BJ (cell line): ENCODE measurements around the gene SMYD3. TPM values are rescaled to one million over a fixed set of nuclear protein-coding genes. Genes with fewer than 3 reads are reported as not detected.
A peak's percentile ranks its signal among the peaks of the same experiment; 100 is the strongest.

Experiments used
- CTCF ChIA-PET: fragments of 350-600 bp; formaldehyde crosslinking; extraction: SDS; loops from one replicate; lab custom pipeline; 2021; ENCODE audit warnings: antibody characterized with exemption, inconsistent platforms; lab: Yijun Ruan, JAX
- POLR2A ChIA-PET: fragments of 300-600 bp; sonication (Branson Sonifier 250); formaldehyde crosslinking; extraction: SDS; loops from one replicate; lab custom pipeline; 2021; ENCODE audit warnings: antibody characterized with exemption; lab: Charles Lee
- DNase-seq: peaks from one replicate; pipeline ENCODE4 v3.0.0-alpha.2; 2011; ENCODE audit warnings: low read depth
- H3K27me3 ChIP-seq: 2 replicates; pipeline ENCODE4 v1.6.0; 2011; ENCODE audit warnings: low read length; ENCODE audit not compliant: control insufficient read depth, insufficient read depth
- H3K36me3 ChIP-seq: 2 replicates; pipeline ENCODE4 v1.5.1; 2011; ENCODE audit warnings: low read length; ENCODE audit not compliant: control insufficient read depth, insufficient read depth
- H3K4me3 ChIP-seq: 2 replicates; pipeline ENCODE4 v1.5.1; 2011; ENCODE audit warnings: low read depth, mild to moderate bottlenecking, control low read depth, low read length
- CTCF ChIP-seq: IDR thresholded peaks from 2 replicates; pipeline ENCODE4 v1.5.1; 2011; ENCODE audit warnings: low read depth, mild to moderate bottlenecking, control low read depth, inconsistent platforms, low read length, moderate library complexity; ENCODE audit not compliant: insufficient read depth
- polyA plus RNA-seq: library from polyadenylated mRNA; depleted of rRNA; stranded (reverse); fragments of >200 nt; gene quantifications from 2 replicates; pipeline ENCODE4 v1.2.3, GENCODE V29; 2011

Gene SMYD3
- polyA plus RNA-seq, 1 experiment = 26.1 TPM

GRCh38 chr1:246512230-246512629, 5.2 kb upstream of the SMYD3 start:
- POLR2A ChIA-PET = no interaction called here
- Histone ChIP-seq H3K27me3 (no peaks in the 10 kb centered on the region), H3K4me3 (no peak overlapping the region), H3K36me3 (no peaks in the 10 kb centered on the region)
- CTCF ChIA-PET = no interaction called here
- no peak for TF ChIP-seq CTCF
- DNase-seq = no peak

DNA sequence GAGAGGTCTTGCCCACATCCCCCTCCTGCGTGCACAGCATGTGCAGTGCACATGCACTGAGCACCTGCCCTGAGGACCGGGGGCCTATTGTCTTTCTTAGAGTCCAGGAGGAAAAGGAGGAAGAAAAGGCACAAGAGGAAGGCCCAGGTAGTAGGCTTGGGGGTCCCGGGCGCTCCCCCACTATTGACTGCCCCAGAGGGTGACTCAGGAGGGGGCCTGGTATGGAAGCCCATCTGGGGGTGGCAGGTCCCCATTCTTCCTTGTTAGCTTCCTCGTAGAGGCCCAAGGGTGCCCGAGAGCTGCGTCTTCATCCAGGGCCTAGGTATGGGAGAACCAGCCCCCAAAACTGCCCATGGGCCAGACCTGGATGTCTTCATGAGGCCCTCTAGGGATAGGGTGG, 4.1 kb upstream of the SMYD3 start:
- H3K36me3 ChIP-seq = no peaks in the 10 kb centered on the region
- POLR2A ChIA-PET = no interaction called here
- no peak for DNase-seq
- H3K27me3 ChIP-seq = no peaks in the 10 kb centered on the region
- TF ChIP-seq CTCF = no peak
- no peak overlapping the region for H3K4me3 ChIP-seq
- CTCF ChIA-PET = no interaction called here

DNA sequence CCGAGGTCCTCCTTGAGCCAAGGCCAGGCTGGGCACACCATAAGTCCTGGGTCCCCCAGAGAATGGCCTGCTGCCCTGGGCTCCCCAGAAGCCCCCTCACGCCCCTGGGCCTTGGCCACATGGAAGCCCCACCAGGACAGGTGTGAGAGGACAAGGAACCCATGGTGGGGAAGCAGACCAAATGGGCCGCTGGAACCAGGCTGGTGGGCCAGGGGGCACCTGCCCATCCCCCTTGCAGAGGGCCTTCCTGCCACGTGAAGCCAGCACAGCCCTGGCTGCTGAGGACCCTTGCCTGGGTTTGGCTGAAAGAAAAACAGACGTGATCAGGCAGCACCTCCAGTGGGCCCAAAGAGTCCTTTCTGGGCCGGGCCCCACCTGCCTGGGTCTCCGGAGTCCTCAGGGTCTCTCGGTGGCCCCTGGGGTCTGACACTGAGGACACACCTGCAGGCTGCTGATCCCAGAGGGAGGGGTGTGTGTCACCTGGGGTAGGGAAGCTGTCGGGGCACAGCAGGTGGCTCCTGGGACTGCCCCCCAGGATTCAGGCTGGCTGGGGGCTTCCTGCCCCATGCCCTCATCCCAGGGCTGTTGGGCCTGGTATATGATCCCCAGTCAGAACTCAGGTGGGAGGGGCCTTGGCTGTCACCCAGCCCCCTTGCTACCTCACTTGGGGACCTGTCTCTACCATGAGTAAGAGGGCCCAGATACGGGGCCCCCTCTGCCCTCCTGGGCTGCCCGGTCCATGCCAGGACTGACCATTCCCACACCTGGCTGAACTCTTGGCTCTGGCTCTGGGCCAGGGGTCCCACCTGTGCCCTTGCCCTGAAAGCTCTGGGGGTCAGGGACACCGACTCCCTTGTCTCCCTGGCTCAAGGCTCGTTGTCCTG, 3.3 kb upstream of the SMYD3 start:
- TF ChIP-seq CTCF = no peak
- H3K4me3 ChIP-seq = no peak overlapping the region
- H3K27me3 ChIP-seq = no peaks in the 10 kb centered on the region
- CTCF ChIA-PET = interaction anchor here (0.6 kb wide), 1 partner anchor 1131 kb away, joined by 3 read pairs; no protein-coding TSS in a partner anchor
- no peak for DNase-seq
- POLR2A ChIA-PET = no interaction called here
- H3K36me3 ChIP-seq = no peaks in the 10 kb centered on the region

GRCh38 chr1:246508897-246509688, 2.0 kb upstream of the SMYD3 start:
- no peak for TF ChIP-seq CTCF
- Histone ChIP-seq H3K27me3 (no peaks in the 10 kb centered on the region), H3K4me3 (no peak overlapping the region), H3K36me3 (no peaks in the 10 kb centered on the region)
- CTCF ChIA-PET = interaction anchor here (1.2 kb wide), 1 partner anchor 11 kb away, joined by 3 read pairs; no protein-coding TSS in a partner anchor
- POLR2A ChIA-PET = no interaction called here
- DNase-seq = no peak

DNA sequence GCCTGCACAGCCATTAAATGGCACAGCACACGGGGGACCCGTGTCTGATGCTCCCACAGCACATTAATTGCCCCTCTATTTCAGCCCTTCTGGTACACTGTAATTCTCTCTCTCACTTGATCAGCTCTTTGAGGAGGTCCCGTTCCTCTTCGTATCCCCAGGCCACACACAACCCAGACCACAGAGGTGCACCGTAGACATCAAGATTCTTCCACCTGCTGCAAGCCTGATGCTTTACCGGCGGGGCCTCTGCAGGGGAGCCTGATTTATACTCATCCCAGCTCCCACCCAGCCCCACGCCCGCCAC, 759 bp downstream of the SMYD3 start:
- TF ChIP-seq CTCF = no peak

More for the DNA sequence above, 759 bp downstream of the SMYD3 start:
- Histone ChIP-seq H3K4me3 (peak overlapping the region; percentile 99), H3K36me3 (no peaks in the 10 kb centered on the region), H3K27me3 (no peaks in the 10 kb centered on the region)
- ChIA-PET CTCF (interaction anchor here (0.7 to 2.3 kb wide), 8 partner anchors 9 to 248 kb away, joined by 3 to 12 read pairs (median 4); no protein-coding TSS in a partner anchor), POLR2A (no interaction called here)
- no peak for DNase-seq
